Activated naive CD4-positive, alpha-beta T cell treated with anti-CD3 and anti-CD28 coated beads, Interleukin-2, amount 50 U/mL, for 72 hours (primary cell): ENCODE measurements around the gene CES2. TPM values are rescaled to one million over a fixed set of nuclear protein-coding genes. Genes with fewer than 3 reads are reported as not detected.
"Not testable (repeated sequence)": the region's sequence is repeated elsewhere in the genome, so short reads cannot be mapped to it uniquely, and the experiment has no call there.

Experiments
- ATAC-seq, 2 donors: fragments of 150-1000 bp; cut with Tn5 transposase; 2 replicates each; pipeline ENCODE4 v1.10.0; 2021; ENCODE audit warnings: mild to moderate bottlenecking in 2 of 2, moderate library complexity in 2 of 2
- DNase-seq, 2 donors: peaks; one replicate each; pipeline ENCODE4 v3.0.0; 2021 to 2022; ENCODE audit warnings: low spot score in 2 of 2
- H3K27ac Mint-ChIP-seq, 2 donors: one replicate each; pipeline ENCODE4 v1.8.0; 2022; ENCODE audit warnings: mild to moderate bottlenecking in 2 of 2, mixed read lengths in 2 of 2
- H3K36me3 Mint-ChIP-seq, 2 donors: one replicate each; pipeline ENCODE4 v1.8.0; 2022; ENCODE audit warnings: mixed read lengths in 2 of 2
- H3K9me3 Mint-ChIP-seq, 2 donors: one replicate each; pipeline ENCODE4 v1.8.0; 2022; ENCODE audit warnings: mixed read lengths in 2 of 2
- total RNA-seq, 2 donors: library from RNA; stranded (reverse); gene quantifications; one replicate each; pipeline ENCODE4 v1.2.3, GENCODE V29; 2022

CES2 gene
- total RNA-seq, 2 donors from 2014 or later: 26.2 to 29.8 TPM

DNA sequence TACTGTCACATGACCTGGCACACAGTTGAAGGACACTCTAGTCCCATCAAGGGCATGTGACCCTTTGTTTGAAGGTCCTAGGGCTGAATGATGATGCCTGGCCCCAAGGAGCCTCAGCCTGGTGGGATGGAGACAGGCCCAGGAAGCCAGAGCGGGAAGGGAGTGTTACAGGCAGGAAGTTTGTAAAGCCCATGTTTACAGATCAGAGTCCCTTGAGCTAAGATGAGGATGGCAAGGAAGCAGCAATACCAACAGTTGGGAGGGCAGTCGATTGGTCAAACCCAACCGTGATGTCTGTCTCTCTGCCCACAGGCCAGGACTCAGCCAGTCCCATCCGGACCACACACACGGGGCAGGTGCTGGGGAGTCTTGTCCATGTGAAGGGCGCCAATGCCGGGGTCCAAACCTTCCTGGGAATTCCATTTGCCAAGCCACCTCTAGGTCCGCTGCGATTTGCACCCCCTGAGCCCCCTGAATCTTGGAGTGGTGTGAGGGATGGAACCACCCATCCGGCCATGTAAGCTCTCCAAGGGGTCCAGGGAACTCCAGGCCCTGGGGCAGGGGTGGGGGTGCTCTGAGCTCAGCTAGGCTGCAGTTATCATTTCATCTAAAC lies 2.5 kb downstream of the CES2 start:
- DNase-seq (no peak), ATAC-seq (no peak)
- Mint-ChIP-seq H3K36me3 (peaks cover 26 to 28% of the 10 kb centered on the region in 2 donors), H3K9me3 (no peaks in the 10 kb centered on the region), H3K27ac (peak overlapping the region in 1 of 2 donors; percentile 25)

DNA sequence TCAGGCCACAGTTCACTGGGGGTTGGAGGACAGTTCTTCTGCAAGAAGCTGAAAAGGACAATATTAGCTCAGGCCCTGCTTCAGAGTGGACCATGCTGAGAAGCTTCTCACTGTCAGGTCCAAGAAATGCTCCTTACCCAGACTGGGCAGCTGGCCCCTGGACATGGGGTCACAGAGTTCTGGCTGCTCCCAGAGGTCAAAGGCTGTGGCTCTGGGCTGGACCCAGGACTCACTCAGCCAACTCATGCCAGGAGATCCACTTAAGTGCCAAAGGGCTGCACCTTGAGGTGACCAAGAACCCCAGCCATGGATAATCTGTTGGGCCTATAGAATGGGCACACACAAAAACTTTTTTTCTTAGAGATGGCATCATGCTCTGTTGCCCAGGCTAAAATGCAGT lies 4.0 kb downstream of the CES2 start:
- no peak for ATAC-seq
- peaks cover 11 to 12% of the 10 kb centered on the region in 2 donors for H3K36me3 Mint-ChIP-seq
- H3K27ac Mint-ChIP-seq: no peak overlapping the region
- no peaks in the 10 kb centered on the region for H3K9me3 Mint-ChIP-seq
- no peak for DNase-seq

DNA sequence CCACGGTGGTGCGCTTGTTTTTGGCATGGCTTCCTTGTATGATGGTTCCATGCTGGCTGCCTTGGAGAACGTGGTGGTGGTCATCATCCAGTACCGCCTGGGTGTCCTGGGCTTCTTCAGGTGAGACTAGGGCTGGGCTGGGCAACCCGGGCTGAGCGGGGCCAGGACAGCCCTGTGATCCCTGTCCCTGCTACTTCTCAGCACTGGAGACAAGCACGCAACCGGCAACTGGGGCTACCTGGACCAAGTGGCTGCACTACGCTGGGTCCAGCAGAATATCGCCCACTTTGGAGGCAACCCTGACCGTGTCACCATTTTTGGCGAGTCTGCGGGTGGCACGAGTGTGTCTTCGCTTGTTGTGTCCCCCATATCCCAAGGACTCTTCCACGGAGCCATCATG lies 4.9 kb downstream of the CES2 start:
- H3K27ac Mint-ChIP-seq: no peak overlapping the region
- DNase-seq: no peak
- H3K9me3 Mint-ChIP-seq: no peaks in the 10 kb centered on the region
- no peak for ATAC-seq
- peaks cover 2 to 4% of the 10 kb centered on the region in 2 donors for H3K36me3 Mint-ChIP-seq

DNA sequence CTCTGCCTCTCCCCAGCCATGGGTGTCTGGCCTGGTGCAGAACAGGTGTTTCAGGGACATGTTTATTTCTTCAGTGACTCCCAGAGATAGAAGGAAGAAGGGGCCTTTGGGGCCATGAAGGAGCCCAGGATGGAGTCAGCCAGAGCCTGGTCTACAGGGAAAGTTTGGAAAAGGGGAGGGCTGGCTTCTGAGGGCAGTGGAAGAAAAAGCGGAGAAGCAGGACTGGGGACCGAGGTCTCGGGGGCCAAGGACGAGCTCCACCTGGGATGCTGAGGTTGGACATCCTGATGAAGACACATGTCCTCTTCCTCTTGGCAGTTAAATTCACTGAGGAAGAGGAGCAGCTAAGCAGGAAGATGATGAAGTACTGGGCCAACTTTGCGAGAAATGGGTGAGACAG lies 7.7 kb downstream of the CES2 start:
- Mint-ChIP-seq H3K27ac (peak overlapping the region; percentile 45 to 58), H3K36me3 (no peaks in the 10 kb centered on the region), H3K9me3 (no peaks in the 10 kb centered on the region)
- DNase-seq (no peak), ATAC-seq (no peak)

DNA sequence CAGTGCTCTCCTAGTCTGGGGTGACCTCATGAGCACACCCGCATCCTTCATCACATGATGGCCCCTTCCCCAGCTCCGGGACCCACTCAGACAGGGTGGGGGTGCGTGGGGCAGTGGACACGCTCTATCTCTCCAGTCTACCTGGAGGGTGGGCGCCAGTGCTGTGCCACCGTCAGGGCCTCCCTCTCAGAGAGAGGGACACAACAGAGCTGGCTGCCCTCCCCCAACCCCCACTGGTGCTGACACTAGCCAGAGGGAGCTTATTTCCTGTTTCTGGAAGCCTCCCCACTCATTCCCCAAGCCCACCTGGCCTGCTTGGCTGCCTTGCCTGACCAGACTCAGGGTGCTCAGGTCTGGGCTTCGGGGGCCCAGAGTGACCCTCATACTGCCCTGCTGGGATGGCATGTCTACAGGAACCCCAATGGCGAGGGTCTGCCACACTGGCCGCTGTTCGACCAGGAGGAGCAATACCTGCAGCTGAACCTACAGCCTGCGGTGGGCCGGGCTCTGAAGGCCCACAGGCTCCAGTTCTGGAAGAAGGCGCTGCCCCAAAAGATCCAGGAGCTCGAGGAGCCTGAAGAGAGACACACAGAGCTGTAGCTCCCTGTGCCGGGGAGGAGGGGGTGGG lies 8.2 kb downstream of the CES2 start:
- no peaks in the 10 kb centered on the region for H3K9me3 Mint-ChIP-seq
- DNase-seq (no peak), ATAC-seq (no peak)
- H3K27ac Mint-ChIP-seq: peak overlapping the region in 1 of 2 donors; percentile 45
- peaks cover 0 to 3% of the 10 kb centered on the region in 2 donors for H3K36me3 Mint-ChIP-seq

DNA sequence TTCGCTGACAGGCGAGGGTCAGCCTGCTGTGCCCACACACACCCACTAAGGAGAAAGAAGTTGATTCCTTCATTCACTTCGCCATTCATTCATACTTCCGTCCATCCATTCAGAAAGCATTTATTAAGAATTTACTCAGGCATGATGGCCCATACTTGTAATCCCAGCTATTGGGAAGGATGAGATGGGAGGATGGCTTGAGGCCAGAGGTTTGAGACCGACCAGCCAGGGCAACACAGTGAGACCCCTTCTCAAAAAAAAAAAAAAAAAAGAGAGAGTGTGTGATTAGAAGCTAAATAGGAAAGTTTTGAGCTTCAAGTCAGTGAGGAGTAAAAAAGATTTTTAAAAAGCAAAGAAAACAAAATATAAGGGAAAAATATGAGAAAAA lies 8.7 kb downstream of the CES2 start:
- H3K27ac Mint-ChIP-seq: peak overlapping the region in 1 of 2 donors; percentile 39
- ATAC-seq (no peak), DNase-seq (no peak)
- H3K36me3 Mint-ChIP-seq: peaks cover 0 to 5% of the 10 kb centered on the region in 2 donors
- H3K9me3 Mint-ChIP-seq: no peaks in the 10 kb centered on the region

DNA sequence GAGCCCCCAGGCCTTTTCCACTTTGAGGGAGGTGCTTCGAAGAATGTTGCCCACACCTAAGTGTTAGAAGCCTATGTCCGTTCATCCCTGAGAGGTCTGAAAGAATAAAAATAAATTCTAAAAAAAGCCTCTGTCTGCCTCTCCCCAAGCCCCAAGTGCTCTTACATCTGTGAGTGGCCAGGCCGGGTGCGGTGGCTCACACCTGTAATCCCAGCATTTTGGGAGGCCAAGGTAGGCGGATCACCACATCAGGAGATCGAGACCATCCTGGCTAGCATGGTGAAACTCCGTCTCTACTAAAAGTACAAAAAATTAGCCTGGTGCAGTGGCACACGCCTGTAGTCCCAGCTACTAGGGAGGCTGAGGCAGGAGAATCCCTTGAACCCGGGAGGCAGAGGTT lies 9.7 kb downstream of the CES2 start:
- DNase-seq, H3K36me3 Mint-ChIP-seq, H3K9me3 Mint-ChIP-seq, ATAC-seq: not testable (repeated sequence)
- H3K27ac Mint-ChIP-seq: peak overlapping the region in 1 of 2 donors; percentile 56

DNA sequence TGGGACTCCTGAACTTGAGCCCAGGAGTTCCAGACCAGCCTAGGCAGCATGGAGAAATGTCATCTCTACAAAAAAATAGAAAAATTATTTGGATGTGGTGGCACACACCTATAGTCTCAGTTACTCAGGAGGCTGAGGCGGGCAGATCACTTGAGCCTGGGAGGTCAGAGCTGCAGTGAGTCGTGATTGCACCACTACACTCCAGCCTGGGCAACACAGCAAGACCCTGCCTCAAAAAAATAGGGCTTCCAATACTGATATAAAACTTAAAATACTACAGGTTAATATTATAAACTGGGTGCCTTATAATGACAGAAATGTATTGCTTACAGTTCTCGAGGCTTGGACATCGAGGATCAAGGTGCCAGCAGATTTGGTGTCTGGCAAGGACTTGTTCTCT lies 10.6 kb downstream of the CES2 start:
- Mint-ChIP-seq H3K9me3 (no peaks in the 10 kb centered on the region), H3K36me3 (peaks cover 0 to 5% of the 10 kb centered on the region in 2 donors), H3K27ac (no peak overlapping the region)
- ATAC-seq (no peak), DNase-seq (no peak)

DNA sequence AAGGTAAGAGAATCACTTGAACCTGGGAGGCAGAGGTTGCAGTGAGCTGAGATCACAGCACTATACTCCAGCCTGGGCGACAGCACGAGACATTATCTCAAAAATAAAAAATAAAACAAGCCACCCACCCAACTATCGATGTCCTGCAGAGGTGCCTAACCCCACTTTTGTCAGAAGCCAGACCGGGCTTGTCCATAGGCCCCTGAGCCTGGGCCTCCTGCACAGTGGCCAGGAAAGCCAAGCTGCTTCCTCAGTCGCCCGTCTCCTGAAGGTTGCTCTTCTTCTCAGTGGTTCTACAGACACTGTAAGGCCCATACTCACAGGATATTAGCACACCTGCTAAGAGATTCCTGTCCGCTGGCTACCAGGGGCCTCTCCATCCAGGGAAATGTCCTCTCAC lies 11.2 kb downstream of the CES2 start:
- ATAC-seq: no peak
- H3K36me3 Mint-ChIP-seq: peaks cover 0 to 8% of the 10 kb centered on the region in 2 donors
- H3K9me3 Mint-ChIP-seq: no peaks in the 10 kb centered on the region
- DNase-seq: no peak
- peak overlapping the region in 1 of 2 donors; percentile 17 for H3K27ac Mint-ChIP-seq

DNA sequence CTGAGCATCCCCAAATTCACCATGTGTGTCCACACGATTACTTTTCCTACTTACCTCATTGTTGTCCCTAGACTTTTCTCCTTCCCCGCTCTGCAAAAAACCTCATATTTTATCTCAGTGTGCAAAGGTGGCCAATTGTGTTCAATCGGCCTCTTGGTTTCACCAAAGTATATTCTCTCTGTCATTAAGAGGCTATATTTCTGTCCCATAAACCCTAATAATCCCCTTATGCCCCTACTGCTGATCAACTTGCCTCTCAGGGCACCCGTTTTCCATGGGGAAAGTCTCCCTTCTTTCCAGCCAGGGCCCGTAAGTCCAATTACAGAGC lies 11.6 kb downstream of the CES2 start:
- ATAC-seq (peak in 1 of 2 donors; percentile 2), DNase-seq (no peak)
- Mint-ChIP-seq H3K36me3 (peaks cover 0 to 10% of the 10 kb centered on the region in 2 donors), H3K27ac (peak overlapping the region in 1 of 2 donors; percentile 17), H3K9me3 (no peaks in the 10 kb centered on the region)

DNA sequence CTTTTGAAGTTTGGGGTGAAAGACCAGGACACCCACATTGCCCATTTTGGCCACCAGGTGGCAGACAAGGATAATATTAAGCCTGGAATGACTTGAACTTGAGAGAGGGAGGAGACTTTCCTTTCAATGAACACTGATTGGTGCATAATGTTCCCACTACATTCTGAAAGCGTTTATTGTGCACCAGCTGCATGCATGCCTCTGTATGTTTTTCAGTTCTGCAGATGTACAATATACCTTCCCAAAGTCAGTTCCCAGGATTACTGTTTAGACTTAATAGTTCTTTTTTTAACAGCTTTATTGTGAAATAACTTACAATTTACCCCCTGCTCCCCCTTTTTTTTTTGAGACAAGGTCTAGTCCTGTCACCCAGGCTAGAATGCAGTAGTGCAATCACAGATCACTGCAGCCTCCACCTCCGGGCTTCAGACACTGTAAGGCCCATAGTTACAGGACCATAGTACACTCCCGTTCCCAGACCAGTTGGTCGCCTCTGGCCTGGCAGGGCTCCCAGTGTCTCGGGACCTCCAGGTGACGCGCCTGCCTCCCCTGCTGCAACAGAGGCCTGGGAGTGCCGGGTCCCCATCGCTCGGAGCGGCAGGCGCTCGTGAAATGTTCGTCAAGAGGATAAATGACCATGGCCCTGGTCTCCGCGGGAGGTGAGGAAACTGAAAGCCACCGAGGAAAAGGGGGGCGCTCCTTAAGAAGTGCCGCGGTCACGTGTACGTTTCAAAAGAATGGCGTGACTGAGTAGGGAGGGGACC lies 12.2 kb downstream of the CES2 start:
- H3K36me3 Mint-ChIP-seq: peaks cover 0 to 10% of the 10 kb centered on the region in 2 donors
- peak overlapping the region in 1 of 2 donors; percentile 17 for H3K27ac Mint-ChIP-seq

DNA sequence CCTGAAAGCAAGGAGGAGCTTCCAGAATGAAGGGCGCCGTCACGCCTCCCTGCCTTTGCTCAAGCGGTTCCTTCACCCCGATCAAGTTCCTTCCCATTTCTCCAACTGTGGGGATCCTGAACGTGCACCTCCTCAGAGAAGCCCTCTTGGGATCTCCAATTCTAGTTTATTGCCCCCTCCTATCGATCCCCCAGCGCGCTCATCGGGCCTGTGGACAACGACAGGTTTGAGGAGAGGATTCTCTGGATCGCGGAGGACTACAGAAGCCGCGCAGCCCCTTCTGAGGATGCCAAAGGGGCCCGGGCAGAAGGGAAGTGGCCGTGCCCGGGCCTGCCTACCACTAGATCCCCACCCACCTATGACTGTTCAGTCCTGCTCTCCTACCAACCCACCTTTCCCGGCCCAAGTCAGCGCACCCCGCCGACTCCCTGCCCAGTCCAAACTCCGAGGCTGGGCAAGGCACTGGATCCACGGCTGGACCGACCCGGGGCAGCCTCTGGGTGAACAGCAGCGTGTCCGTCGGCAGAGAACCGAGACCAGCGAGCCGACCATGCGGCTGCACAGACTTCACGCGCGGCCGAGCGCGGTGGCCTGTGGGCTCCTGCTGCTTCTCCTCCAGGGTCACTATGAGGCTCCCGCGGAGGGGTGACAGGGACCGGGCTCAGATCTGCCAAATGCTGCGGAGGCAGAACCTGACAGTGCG lies 13.0 kb downstream of the CES2 start:
- DNase-seq (no peak), ATAC-seq (peak; percentile 21 to 33)
- Mint-ChIP-seq H3K36me3 (peaks cover 0 to 10% of the 10 kb centered on the region in 2 donors), H3K27ac (no peak overlapping the region), H3K9me3 (no peaks in the 10 kb centered on the region)

More for the DNA sequence above, 12.2 kb downstream of the CES2 start:
- ATAC-seq: peak; percentile 87 to 89
- no peaks in the 10 kb centered on the region for H3K9me3 Mint-ChIP-seq
- DNase-seq: peak; percentile 79 to 91

DNA sequence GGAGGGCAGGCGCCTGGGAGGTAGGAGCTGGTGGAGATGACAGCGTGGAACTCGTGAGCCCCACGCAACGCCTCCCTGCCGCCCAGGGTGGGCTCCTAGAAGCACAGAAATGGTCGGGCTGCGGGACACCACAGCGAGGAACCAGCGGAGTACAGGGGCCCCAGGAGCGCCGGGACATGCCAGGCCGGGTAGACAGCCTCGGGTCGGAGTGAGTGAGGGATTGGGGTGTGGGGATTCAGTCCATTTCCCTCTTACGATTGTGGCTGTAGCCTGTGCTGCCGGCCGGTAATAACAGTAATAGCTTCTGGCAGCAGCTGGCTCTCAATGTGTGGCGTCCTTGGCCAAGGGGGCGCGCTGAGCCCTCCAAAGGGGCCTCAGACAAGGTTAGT lies 13.5 kb downstream of the CES2 start:
- peaks cover 0 to 10% of the 10 kb centered on the region in 2 donors for H3K36me3 Mint-ChIP-seq
- H3K9me3 Mint-ChIP-seq: no peaks in the 10 kb centered on the region
- H3K27ac Mint-ChIP-seq: no peak overlapping the region
- DNase-seq (no peak), ATAC-seq (no peak)

DNA sequence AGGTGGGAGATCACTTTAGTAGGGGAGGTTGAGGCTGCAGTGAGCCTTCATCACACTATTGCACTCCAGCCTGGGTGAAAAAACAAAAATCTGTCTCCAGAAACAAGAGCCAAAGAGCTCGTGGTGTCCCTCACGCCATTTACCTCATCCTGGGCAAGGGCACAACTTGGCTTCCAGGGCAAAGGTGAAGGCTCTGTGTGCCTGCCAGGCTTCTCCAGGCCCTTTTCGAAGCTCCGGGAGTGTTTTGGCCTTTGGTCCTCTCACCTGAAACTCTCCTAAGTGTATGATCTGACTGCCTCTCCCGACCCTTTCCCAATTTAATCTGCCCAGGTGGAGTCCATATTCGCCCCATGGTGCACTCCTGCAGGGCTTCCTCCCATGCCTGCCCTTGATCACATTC lies 14.2 kb downstream of the CES2 start:
- ATAC-seq: no peak
- H3K9me3 Mint-ChIP-seq: no peaks in the 10 kb centered on the region
- H3K27ac Mint-ChIP-seq: no peak overlapping the region
- no peak for DNase-seq
- H3K36me3 Mint-ChIP-seq: peaks cover 0 to 10% of the 10 kb centered on the region in 2 donors

DNA sequence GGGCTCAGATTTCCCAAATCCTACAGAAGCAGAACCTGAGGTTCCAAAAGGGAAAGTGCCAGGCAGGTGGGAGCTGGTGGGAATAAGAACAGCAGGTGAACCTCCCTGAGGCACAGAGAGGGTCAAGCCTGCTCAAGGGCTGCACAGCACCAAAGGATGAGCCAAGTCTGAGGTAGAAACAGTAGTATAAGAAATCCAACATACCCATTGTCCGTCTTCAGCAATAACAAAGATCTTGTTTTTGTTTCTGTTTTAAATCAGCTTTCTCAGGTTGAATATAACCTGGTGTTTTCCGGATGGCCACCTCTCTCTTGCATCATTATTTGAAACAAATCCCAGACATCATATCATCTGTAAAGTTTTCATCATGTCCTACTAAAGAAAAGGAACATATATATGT lies 15.1 kb downstream of the CES2 start:
- H3K27ac Mint-ChIP-seq: no peak overlapping the region
- no peaks in the 10 kb centered on the region for H3K9me3 Mint-ChIP-seq
- ATAC-seq (no peak), DNase-seq (no peak)
- H3K36me3 Mint-ChIP-seq: peaks cover 0 to 10% of the 10 kb centered on the region in 2 donors

DNA sequence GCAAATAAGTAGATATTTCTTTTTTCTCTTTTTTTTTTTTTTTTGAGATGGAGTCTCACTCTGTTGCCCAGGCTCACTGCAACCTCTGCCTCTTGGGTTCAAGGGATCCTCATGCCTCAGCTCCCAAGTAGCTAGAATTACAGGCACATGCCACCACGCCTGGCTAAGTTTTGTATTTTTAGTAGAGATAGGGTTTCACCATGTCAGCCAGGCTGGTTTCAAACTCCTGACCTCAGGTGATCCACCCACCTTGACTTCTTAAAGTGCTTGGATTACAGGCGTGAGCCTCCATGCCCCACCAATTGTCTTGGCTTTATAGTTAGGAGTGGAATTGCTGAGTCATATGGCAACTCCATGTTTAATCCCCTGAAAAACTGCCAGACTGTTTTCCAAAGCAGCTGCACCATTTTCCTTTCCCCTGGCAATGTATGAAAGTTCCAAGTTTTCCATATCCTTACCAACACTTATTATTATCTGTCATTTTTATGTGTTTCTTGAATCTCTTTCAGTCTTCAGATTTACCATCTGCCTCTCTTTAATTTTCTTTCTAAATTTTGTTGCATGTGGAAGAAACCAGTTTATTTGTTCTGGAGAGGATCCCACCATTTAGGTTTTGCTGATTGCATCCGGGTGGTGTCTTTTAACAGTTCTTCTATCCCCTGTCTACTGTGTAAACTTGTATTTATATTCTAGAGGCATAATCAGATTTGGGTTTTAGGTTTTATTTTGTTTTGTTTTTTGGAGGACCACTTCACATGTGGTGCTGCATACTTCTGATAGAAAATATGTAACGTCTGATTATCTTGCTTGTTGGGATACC lies 15.9 kb downstream of the CES2 start:
- Mint-ChIP-seq H3K36me3 (peaks cover 0 to 10% of the 10 kb centered on the region in 2 donors), H3K27ac (no peak overlapping the region), H3K9me3 (no peaks in the 10 kb centered on the region)
- no peak for DNase-seq
- ATAC-seq: no peak
